CD4-positive, alpha-beta T cell treated with Interleukin-6 at 100 ng/mL for 8 hours (primary cell): ENCODE data around the gene ZNF619.
"Not testable (repeated sequence)": the region's sequence is repeated elsewhere in the genome, so short reads cannot be mapped to it uniquely, and the experiment has no call there.

ENCODE experiments used
- DNase-seq: peaks from one replicate; pipeline ENCODE4 v3.0.0-alpha.2; 2020; ENCODE audit warnings: mixed read lengths, low spot score

The ZNF619 gene

GRCh38 chr3:40476478-40477470 is at the start of gene ZNF619:
Gene ZNF619, plus strand, starts transcription at chr3:40477122. Its CDS starts 858 bp downstream, at chr3:40477980.
- DNase-seq, result peak; percentile 59

GRCh38 chr3:40432793-40433192 is 44.1 kb upstream of the ZNF619 start:
- no peak for DNase-seq

- DNase-seq, result no peak
These were observed 39.0 kb upstream of the ZNF619 start for GRCh38 chr3:40437889-40438288.

- DNase-seq, result no peak
These were observed 31.9 kb upstream of the ZNF619 start for GRCh38 chr3:40445062-40445461.

GRCh38 chr3:40445880-40446279 is 31.0 kb upstream of the ZNF619 start:
- no peak for DNase-seq

GRCh38 chr3:40450438-40450837 is 26.5 kb upstream of the ZNF619 start:
- DNase-seq, result no peak

GRCh38 chr3:40451551-40451950 is 25.4 kb upstream of the ZNF619 start:
- no peak for DNase-seq

- DNase-seq, result no peak
These were observed 24.9 kb upstream of the ZNF619 start for GRCh38 chr3:40452057-40452456.

- no peak for DNase-seq
These were observed 24.4 kb upstream of the ZNF619 start for GRCh38 chr3:40452562-40452875.

- DNase-seq, result peak; percentile 97
These were observed 23.8 kb upstream of the ZNF619 start for GRCh38 chr3:40452876-40453730.

GRCh38 chr3:40453933-40454332 is 23.0 kb upstream of the ZNF619 start:
- no peak for DNase-seq

GRCh38 chr3:40455328-40455727 is 21.6 kb upstream of the ZNF619 start:
- DNase-seq, result no peak

- no peak for DNase-seq
These were observed 20.5 kb upstream of the ZNF619 start for GRCh38 chr3:40456279-40456939.

- peak; percentile 94 for DNase-seq
These were observed 19.7 kb upstream of the ZNF619 start, which contains the start of gene RPL14 for GRCh38 chr3:40456940-40457823. Gene RPL14, plus strand, starts transcription at chr3:40457339. Its CDS starts 133 bp downstream, at chr3:40457472.

GRCh38 chr3:40458473-40458872 is 18.4 kb upstream of the ZNF619 start:
- no peak for DNase-seq

GRCh38 chr3:40460481-40460880 is 16.4 kb upstream of the ZNF619 start:
- DNase-seq, result not testable (repeated sequence)

GRCh38 chr3:40461161-40461560 is 15.8 kb upstream of the ZNF619 start:
- DNase-seq, result no peak

- not testable (repeated sequence) for DNase-seq
These were observed 14.1 kb upstream of the ZNF619 start for GRCh38 chr3:40462838-40463237.

- DNase-seq, result no peak
These were observed 13.3 kb upstream of the ZNF619 start for GRCh38 chr3:40463579-40463978.

- DNase-seq, result peak; percentile 43
These were observed 12.4 kb upstream of the ZNF619 start for GRCh38 chr3:40464339-40465110.

- no peak for DNase-seq
These were observed 11.9 kb upstream of the ZNF619 start for GRCh38 chr3:40465111-40465407.
